ENCODE measurements around the gene DCDC2C. TPM values are rescaled to one million over a fixed set of nuclear protein-coding genes. Genes with fewer than 3 reads are reported as not detected.

The DCDC2C gene
- total RNA-seq, 1 experiment from 2014 or later = 0.43 TPM

DNA sequence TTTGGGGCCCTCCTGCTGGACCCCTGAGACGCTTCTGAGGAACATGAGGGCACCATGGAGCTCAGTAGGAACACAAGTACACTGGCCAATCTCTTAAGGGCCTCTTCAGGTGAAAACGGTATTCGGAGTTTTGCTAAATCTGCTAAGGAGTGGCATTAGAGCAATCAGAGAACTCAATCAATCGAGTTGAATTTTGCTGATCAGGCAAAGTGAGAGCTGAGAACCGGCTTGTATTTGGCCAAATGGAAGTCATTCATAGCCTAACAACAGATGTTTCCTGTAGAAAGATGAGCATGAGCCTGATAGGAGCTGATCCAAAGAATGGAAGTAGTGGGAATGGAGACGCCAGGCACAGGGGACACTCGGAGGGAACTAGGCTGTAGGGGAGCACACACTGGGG lies 133.7 kb downstream of the DCDC2C start:
- CTCF ChIA-PET = no interaction called here
- BruUV-seq (replicated peaks) = no TSS peak

DNA sequence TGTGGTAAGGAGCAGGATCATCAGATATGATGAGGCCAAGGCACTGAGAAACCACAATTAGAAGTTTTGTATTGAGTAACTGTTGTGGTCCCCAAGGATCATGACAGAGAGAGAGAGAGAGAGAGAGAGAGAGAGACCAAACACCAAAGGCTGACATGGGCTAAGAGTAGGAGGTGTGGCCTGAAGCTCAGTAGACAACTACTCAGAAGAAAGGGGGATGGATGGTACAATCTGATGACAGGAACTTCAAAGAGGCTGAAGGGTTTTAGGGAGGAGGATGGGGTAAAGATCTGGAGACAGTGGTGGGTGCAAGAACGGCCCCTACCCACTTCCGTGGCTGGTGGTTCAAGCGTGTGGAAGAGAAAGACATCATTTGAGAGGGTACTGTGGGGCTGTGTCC lies 135.0 kb downstream of the DCDC2C start:
- Histone ChIP-seq H3K9me3 (ENCODE audit: low read depth, low read length, poor library complexity, severe bottlenecking) (no peaks in the 10 kb centered on the region), H3K4me3 (ENCODE audit: low read depth, low read length, poor library complexity, severe bottlenecking) (no peak overlapping the region), H3K36me3 (ENCODE audit: insufficient read depth, low read length, poor library complexity, severe bottlenecking) (no peaks in the 10 kb centered on the region), H3K4me1 (ENCODE audit: insufficient read depth, low read length, poor library complexity, severe bottlenecking) (no peaks in the 10 kb centered on the region), H3K27me3 (replicated peaks; ENCODE audit: insufficient read depth, low read depth, low read length, poor library complexity) (no peaks in the 10 kb centered on the region), H3K27ac (ENCODE audit: low read depth, low read length, poor library complexity, severe bottlenecking) (no peak overlapping the region)
- CTCF ChIA-PET = interaction anchor here (0.6 kb wide), 1 partner anchor 9 kb away, joined by 5 read pairs; no protein-coding TSS in a partner anchor
- intact Hi-C loops (cut with micrococcal nuclease; ENCODE audit: unreplicated experiment) = no loop called here
- no peak for TF ChIP-seq EZH2 (IDR thresholded peaks at IDR 0.05; ENCODE audit: borderline replicate concordance, low read depth, low read length, poor library complexity, severe bottlenecking)
- TF ChIP-seq, protein P1, sequence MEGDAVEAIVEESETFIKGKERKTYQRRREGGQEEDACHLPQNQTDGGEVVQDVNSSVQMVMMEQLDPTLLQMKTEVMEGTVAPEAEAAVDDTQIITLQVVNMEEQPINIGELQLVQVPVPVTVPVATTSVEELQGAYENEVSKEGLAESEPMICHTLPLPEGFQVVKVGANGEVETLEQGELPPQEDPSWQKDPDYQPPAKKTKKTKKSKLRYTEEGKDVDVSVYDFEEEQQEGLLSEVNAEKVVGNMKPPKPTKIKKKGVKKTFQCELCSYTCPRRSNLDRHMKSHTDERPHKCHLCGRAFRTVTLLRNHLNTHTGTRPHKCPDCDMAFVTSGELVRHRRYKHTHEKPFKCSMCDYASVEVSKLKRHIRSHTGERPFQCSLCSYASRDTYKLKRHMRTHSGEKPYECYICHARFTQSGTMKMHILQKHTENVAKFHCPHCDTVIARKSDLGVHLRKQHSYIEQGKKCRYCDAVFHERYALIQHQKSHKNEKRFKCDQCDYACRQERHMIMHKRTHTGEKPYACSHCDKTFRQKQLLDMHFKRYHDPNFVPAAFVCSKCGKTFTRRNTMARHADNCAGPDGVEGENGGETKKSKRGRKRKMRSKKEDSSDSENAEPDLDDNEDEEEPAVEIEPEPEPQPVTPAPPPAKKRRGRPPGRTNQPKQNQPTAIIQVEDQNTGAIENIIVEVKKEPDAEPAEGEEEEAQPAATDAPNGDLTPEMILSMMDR (conservative IDR thresholded peaks at IDR 0.05; ENCODE audit: low read depth, low read length) = no peak
- BruUV-seq (replicated peaks) = no TSS peak
- POLR2A ChIA-PET (ENCODE audit: low non-redundant PET) = no interaction called here
- no peak for DNase-seq (ENCODE audit: low spot score)

More for the DNA sequence above, 133.7 kb downstream of the DCDC2C start:
- Histone ChIP-seq H3K27me3 (replicated peaks; ENCODE audit: insufficient read depth, low read depth, low read length, poor library complexity) (no peaks in the 10 kb centered on the region), H3K27ac (ENCODE audit: low read depth, low read length, poor library complexity, severe bottlenecking) (no peak overlapping the region), H3K4me1 (ENCODE audit: insufficient read depth, low read length, poor library complexity, severe bottlenecking) (no peaks in the 10 kb centered on the region), H3K9me3 (ENCODE audit: low read depth, low read length, poor library complexity, severe bottlenecking) (no peaks in the 10 kb centered on the region), H3K36me3 (ENCODE audit: insufficient read depth, low read length, poor library complexity, severe bottlenecking) (no peaks in the 10 kb centered on the region), H3K4me3 (ENCODE audit: low read depth, low read length, poor library complexity, severe bottlenecking) (no peak overlapping the region)
- intact Hi-C loops (cut with micrococcal nuclease; ENCODE audit: unreplicated experiment) = no loop called here
- POLR2A ChIA-PET (ENCODE audit: low non-redundant PET) = no interaction called here
- no peak for DNase-seq (ENCODE audit: low spot score)
- TF ChIP-seq, protein P1 (conservative IDR thresholded peaks at IDR 0.05; ENCODE audit: low read depth, low read length) = no peak
- TF ChIP-seq EZH2 (IDR thresholded peaks at IDR 0.05; ENCODE audit: borderline replicate concordance, low read depth, low read length, poor library complexity, severe bottlenecking) = no peak

DNA sequence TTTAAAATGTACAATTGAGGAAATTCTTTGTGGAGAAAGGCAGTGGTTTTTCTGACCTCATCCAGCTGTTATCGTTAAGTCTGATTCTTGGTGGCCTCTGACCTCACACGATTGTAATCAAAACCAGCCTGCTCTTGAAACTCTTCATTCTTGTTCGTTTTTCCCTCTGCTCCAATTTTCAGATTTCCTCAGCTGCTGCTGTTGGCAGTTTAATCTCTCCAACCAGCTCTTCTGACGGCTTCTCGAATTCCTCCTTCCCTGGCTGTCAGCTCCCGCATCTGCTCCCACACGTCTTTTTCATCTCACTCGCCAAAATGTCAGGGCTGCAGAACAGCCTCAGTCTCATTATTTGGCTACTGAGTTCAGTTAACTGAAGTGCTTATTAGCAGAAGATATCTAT lies 136.1 kb downstream of the DCDC2C start:
- Histone ChIP-seq H3K27me3 (replicated peaks; ENCODE audit: insufficient read depth, low read depth, low read length, poor library complexity) (no peaks in the 10 kb centered on the region), H3K36me3 (ENCODE audit: insufficient read depth, low read length, poor library complexity, severe bottlenecking) (no peaks in the 10 kb centered on the region), H3K4me1 (ENCODE audit: insufficient read depth, low read length, poor library complexity, severe bottlenecking) (no peaks in the 10 kb centered on the region), H3K9me3 (ENCODE audit: low read depth, low read length, poor library complexity, severe bottlenecking) (no peaks in the 10 kb centered on the region), H3K27ac (ENCODE audit: low read depth, low read length, poor library complexity, severe bottlenecking) (no peak overlapping the region), H3K4me3 (ENCODE audit: low read depth, low read length, poor library complexity, severe bottlenecking) (no peak overlapping the region)
- ChIA-PET CTCF (no interaction called here), POLR2A (ENCODE audit: low non-redundant PET) (no interaction called here)
- TF ChIP-seq, protein P1 (conservative IDR thresholded peaks at IDR 0.05; ENCODE audit: low read depth, low read length) = no peak
- no peak for TF ChIP-seq EZH2 (IDR thresholded peaks at IDR 0.05; ENCODE audit: borderline replicate concordance, low read depth, low read length, poor library complexity, severe bottlenecking)
- intact Hi-C loops (cut with micrococcal nuclease; ENCODE audit: unreplicated experiment) = no loop called here
- no peak for DNase-seq (ENCODE audit: low spot score)
- no TSS peak for BruUV-seq (replicated peaks)

Measured in A673 (cell line).